ENCODE measurements around the gene HIVEP3. TPM values are rescaled to one million over a fixed set of nuclear protein-coding genes. Genes with fewer than 3 reads are reported as not detected.

HIVEP3 gene
- total and polyA plus RNA-seq, 2 of the 13 experiments (the other 11 are each of a cell fraction or from before 2014, with no cell fraction given) = 0.05 TPM; not detected in 1

DNA sequence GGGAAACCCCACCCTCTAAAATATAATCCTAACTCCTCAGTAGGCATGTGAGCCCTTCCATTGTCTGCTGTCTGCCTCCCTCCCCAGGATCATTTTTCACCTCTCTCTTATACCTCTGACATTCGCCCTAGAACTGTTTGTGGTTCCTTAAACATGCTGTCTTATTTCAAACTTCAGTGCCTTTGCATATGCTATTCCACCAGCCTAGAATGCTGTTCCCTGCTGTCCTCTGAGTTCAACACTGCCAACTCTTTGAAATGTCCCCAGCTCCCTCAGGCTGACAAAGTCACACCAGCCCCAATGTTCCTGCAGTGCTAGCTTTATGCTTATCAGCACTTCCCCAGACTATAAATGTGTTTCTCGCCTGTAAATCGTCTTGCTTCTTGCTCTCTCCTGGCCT, 119.5 kb downstream of the HIVEP3 start:
- Histone ChIP-seq H3K4me2 (ENCODE audit: low read depth, low read length) (no peak overlapping the region), H4K20me1 (ENCODE audit: insufficient read depth, low read length) (no peaks in the 10 kb centered on the region), H3K4me3 (replicated peaks in 1 of 3; ENCODE audit: insufficient read depth in 1 of 3, low read depth in 2 of 3, low read length in 3 of 3) (no peak overlapping the region), H3K9ac (ENCODE audit: insufficient read depth, low read depth, low read length) (no peak overlapping the region), H3K27ac (ENCODE audit: extremely low read length, insufficient read depth, low read length) (no peak overlapping the region), H3K36me3 (replicated peaks in 1 of 2; ENCODE audit: control insufficient read depth in 1 of 2, insufficient read depth in 2 of 2, low read length in 2 of 2) (no peaks in the 10 kb centered on the region), H3K27me3 (ENCODE audit: control insufficient read depth in 1 of 2, insufficient read depth in 2 of 2, low read length in 2 of 2) (peaks cover 0 to 4% of the 10 kb centered on the region in 2 experiments; a peak in 1 of 5 replicates), H2AFZ (ENCODE audit: low read length) (no peak overlapping the region), H3K9me3 (ENCODE audit: low read length) (no peaks in the 10 kb centered on the region), H3K4me1 (ENCODE audit: insufficient read depth, low read length) (no peaks in the 10 kb centered on the region), H3K79me2 (ENCODE audit: insufficient read depth, low read length) (no peaks in the 10 kb centered on the region)
- CTCF ChIA-PET (ENCODE audit: low intra/inter-chr PET ratio, low total read pairs) = no interaction called here
- WGBS (ENCODE audit: low lambda C conversion rate) = 1% methylated on average over 3 of the region's 3 CpGs
- no peak for ATAC-seq
- no peak for TF ChIP-seq TCF7 (IDR thresholded peaks at IDR 0.05; ENCODE audit: low read depth)
- no peak for TF ChIP-seq ZNF430 (CRISPR knock-in tag; IDR thresholded peaks at IDR 0.05)
- TF ChIP-seq ZNF557 (CRISPR knock-in tag; IDR thresholded peaks at IDR 0.05) = no peak
- TF ChIP-seq, protein P1, sequence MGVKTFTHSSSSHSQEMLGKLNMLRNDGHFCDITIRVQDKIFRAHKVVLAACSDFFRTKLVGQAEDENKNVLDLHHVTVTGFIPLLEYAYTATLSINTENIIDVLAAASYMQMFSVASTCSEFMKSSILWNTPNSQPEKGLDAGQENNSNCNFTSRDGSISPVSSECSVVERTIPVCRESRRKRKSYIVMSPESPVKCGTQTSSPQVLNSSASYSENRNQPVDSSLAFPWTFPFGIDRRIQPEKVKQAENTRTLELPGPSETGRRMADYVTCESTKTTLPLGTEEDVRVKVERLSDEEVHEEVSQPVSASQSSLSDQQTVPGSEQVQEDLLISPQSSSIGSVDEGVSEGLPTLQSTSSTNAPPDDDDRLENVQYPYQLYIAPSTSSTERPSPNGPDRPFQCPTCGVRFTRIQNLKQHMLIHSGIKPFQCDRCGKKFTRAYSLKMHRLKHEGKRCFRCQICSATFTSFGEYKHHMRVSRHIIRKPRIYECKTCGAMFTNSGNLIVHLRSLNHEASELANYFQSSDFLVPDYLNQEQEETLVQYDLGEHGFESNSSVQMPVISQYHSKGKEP (CRISPR knock-in tag; IDR thresholded peaks at IDR 0.05) = no peak
- TF ChIP-seq MLX (CRISPR knock-in tag; IDR thresholded peaks at IDR 0.05) = no peak
- TF ChIP-seq THRA (CRISPR knock-in tag; IDR thresholded peaks at IDR 0.05; ENCODE audit: borderline replicate concordance) = no peak
- no peak for TF ChIP-seq ZNF414 (CRISPR knock-in tag; IDR thresholded peaks at IDR 0.05)
- TF ChIP-seq PTBP1 (IDR thresholded peaks at IDR 0.05; ENCODE audit: low read depth, low read length, poor library complexity, severe bottlenecking) = no peak
- TF ChIP-seq ESRRA (CRISPR knock-in tag; IDR thresholded peaks at IDR 0.05; ENCODE audit: low read depth) = no peak
- TF ChIP-seq LCORL (IDR thresholded peaks at IDR 0.05) = no peak
- no peak for TF ChIP-seq LCORL (CRISPR knock-in tag; IDR thresholded peaks at IDR 0.05)
- no peak for TF ChIP-seq ZNF337 (CRISPR knock-in tag; IDR thresholded peaks at IDR 0.05; ENCODE audit: borderline replicate concordance, low read depth)
- TF ChIP-seq ZNF570 (CRISPR knock-in tag; IDR thresholded peaks at IDR 0.05; ENCODE audit: borderline replicate concordance) = no peak
- no peak for TF ChIP-seq KAT7 (CRISPR knock-in tag; IDR thresholded peaks at IDR 0.05; ENCODE audit: borderline replicate concordance)
- TF ChIP-seq SAFB2 (CRISPR knock-in tag; IDR thresholded peaks at IDR 0.05; ENCODE audit: borderline replicate concordance, low read depth) = no peak
- no peak for TF ChIP-seq RXRB (CRISPR knock-in tag; IDR thresholded peaks at IDR 0.05; ENCODE audit: borderline replicate concordance)
- no peak for TF ChIP-seq ZNF207 (IDR thresholded peaks at IDR 0.05; ENCODE audit: borderline replicate concordance)
- intact Hi-C loops (cut with micrococcal nuclease; ENCODE audit: unreplicated experiment) = no loop called here
- POLR2A ChIA-PET = no interaction called here
- DNase-seq (ENCODE audit: low spot score) = no peak
- in situ Hi-C loops (cut with HindIII; ENCODE audit: extremely low pct_ligation_motif_present, low pct_unique_long_range_greater_than_20kb) = no loop called here
- FAIRE-seq = no peak
- no TSS peak for BruUV-seq (replicated peaks)

Data from HepG2 (cell line).